ENCODE results near the gene GRIN3B.

Gene GRIN3B

GRCh38 chr19:1017115-1017905, 17.1 kb downstream of the GRIN3B start (continued):
- no peak for TF ChIP-seq ZBTB44 (tag by site-specific recombination; IDR thresholded peaks at IDR 0.05)
- peak; percentile 42; the same call in 1 of the 2 replicates for TF ChIP-seq KLF9 (tag by site-specific recombination; IDR thresholded peaks at IDR 0.05; ENCODE audit: low read depth)
- TF ChIP-seq ZNF747 (tag by site-specific recombination; IDR thresholded peaks at IDR 0.05), result no peak
- no peak for TF ChIP-seq PRDM6 (tag by site-specific recombination; IDR thresholded peaks at IDR 0.05)
- no peak for TF ChIP-seq ZNF692 (tag by site-specific recombination; IDR thresholded peaks at IDR 0.05)
- TF ChIP-seq ZNF501 (tag by site-specific recombination; IDR thresholded peaks at IDR 0.05), result no peak
- TF ChIP-seq MYNN (tag by site-specific recombination; IDR thresholded peaks at IDR 0.05; ENCODE audit: borderline replicate concordance), result no peak
- TF ChIP-seq SCRT2 (tag by site-specific recombination; IDR thresholded peaks at IDR 0.05), result peak; percentile 24; the same call in 1 of the 2 replicates
- TF ChIP-seq ZNF548 (tag by site-specific recombination; IDR thresholded peaks at IDR 0.05), result no peak
- no peak for TF ChIP-seq MZF1 (tag by site-specific recombination; IDR thresholded peaks at IDR 0.05; ENCODE audit: borderline replicate concordance)
- no peak for TF ChIP-seq ZNF610 (tag by site-specific recombination; IDR thresholded peaks at IDR 0.05; ENCODE audit: borderline replicate concordance)
- TF ChIP-seq ZNF26 (tag by site-specific recombination; IDR thresholded peaks at IDR 0.05), result no peak
- no peak for TF ChIP-seq ZNF398 (tag by site-specific recombination; IDR thresholded peaks at IDR 0.05)
- TF ChIP-seq AEBP2 (tag by site-specific recombination; IDR thresholded peaks at IDR 0.05; ENCODE audit: borderline replicate concordance), result peak; percentile 56; the same call in 1 of the 2 replicates
- no peak for TF ChIP-seq SALL2 (tag by site-specific recombination; IDR thresholded peaks at IDR 0.05; ENCODE audit: borderline replicate concordance)
- no peak for TF ChIP-seq ZNF174 (tag by site-specific recombination; IDR thresholded peaks at IDR 0.05)
- TF ChIP-seq ZFHX2 (tag by site-specific recombination; conservative IDR thresholded peaks at IDR 0.05), result peak; percentile 99
- no peak for TF ChIP-seq ZNF549 (tag by site-specific recombination; IDR thresholded peaks at IDR 0.05)
- no peak for TF ChIP-seq GLI4 (tag by site-specific recombination; IDR thresholded peaks at IDR 0.05)
- TF ChIP-seq ZBTB49 (tag by site-specific recombination; IDR thresholded peaks at IDR 0.05; ENCODE audit: low read depth), result no peak
- TF ChIP-seq TCF7L2 (IDR thresholded peaks at IDR 0.05; ENCODE audit: borderline replicate concordance, low read depth, low read length), result no peak
- no peak for TF ChIP-seq ZNF529 (tag by site-specific recombination; IDR thresholded peaks at IDR 0.05; ENCODE audit: insufficient replicate concordance)
- 0 out of 2 replicates have a peak, but pooled peaks have one; percentile 72 for TF ChIP-seq KLF7 (tag by site-specific recombination; IDR thresholded peaks at IDR 0.05; ENCODE audit: borderline replicate concordance)
